ENCODE data around the gene LRRC75B. TPM values are rescaled to one million over a fixed set of nuclear protein-coding genes. Genes with fewer than 3 reads are reported as not detected.

The LRRC75B gene
- total RNA-seq, 1 donor from 2014 or later = 6.2 TPM

DNA sequence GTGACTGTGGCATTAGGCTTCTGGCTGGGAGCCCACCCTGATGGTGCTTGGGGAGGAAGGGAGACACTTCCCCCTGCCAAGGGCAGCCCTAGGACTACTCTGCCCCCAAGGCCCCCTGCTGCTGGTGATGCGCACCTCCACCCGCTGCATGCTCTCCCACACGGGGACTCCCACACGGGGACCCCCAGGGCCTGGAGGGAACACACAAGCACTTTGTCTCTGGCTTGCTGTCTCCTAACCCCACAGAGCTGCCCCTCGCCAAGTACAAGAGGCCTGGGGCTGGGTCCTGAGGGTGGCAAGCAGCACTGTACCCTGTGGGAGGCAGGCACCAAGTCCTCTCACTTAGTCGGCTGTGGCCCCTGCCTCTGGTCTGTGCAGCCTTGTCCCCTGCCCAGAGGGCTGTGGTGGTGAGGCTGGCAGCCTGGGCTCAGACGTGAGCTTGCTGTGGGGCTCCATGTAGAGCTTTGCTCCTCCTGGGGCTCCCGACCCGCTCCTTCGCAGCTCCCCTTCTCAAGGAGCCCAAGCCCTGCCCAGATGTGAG is 7.9 kb downstream of the LRRC75B start:
- no peaks in the 10 kb centered on the region for H3K9me3 Mint-ChIP-seq (ENCODE audit: unreplicated experiment)
- FAIRE-seq = no peak

DNA sequence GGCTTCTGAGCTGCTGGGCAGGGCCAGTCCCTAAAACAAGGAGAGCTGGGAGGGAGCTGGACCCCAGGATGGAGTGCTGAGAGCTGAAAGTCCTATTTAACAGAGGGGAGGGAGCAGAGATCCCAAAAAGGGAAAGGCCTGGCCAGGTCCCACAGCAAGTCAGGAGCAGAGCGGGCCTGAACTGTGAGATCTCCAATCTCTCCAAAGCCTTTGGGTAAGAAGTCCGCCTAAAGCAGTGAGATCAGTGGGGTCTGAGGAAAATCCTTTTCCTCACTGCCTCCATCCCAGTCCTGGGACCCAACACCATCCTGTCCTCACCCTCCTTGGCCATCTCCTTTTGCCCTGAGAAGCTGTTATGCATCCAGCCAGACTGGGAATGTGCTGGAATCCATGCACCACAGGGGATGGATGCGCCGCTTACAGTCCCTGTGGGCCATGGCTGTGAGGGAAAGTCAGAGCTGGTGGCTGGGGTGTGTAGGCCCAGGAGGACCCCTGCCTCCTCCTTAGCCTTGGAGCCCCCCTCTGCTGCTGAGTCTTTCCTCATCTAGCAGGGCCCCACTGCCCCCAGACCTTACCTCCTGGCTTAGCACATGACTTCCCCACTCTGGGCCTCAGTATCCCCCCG is 8.6 kb downstream of the LRRC75B start:
- H3K9ac ChIP-seq (ENCODE audit: low read length) = no peak overlapping the region
- no peaks in the 10 kb centered on the region for H3K79me2 ChIP-seq (ENCODE audit: insufficient read depth, low read length)
- peaks cover 16% of the 10 kb centered on the region for H3K4me1 ChIP-seq (ENCODE audit: insufficient read depth, low read length)
- TF ChIP-seq EZH2 (IDR thresholded peaks at IDR 0.05; ENCODE audit: insufficient read depth, low read length) = no peak
- H3K9me3 ChIP-seq (ENCODE audit: insufficient read depth, low read depth, low read length) = no peaks in the 10 kb centered on the region
- FAIRE-seq = no peak
- no peak overlapping the region for H2AFZ ChIP-seq (ENCODE audit: low read depth, low read length)
- H3K4me3 Mint-ChIP-seq (ENCODE audit: unreplicated experiment) = no peak overlapping the region
- H3K36me3 Mint-ChIP-seq (ENCODE audit: low read depth, unreplicated experiment) = no peaks in the 10 kb centered on the region
- no peaks in the 10 kb centered on the region for H3K36me3 ChIP-seq (ENCODE audit: insufficient read depth, low read length)
- H3K9me3 Mint-ChIP-seq (ENCODE audit: unreplicated experiment) = no peaks in the 10 kb centered on the region
- no peak overlapping the region for H3K27ac ChIP-seq (ENCODE audit: low read depth, low read length)
- no peaks in the 10 kb centered on the region for H3K27me3 ChIP-seq (ENCODE audit: insufficient read depth, low read length)
- no peaks in the 10 kb centered on the region for H4K20me1 ChIP-seq (ENCODE audit: insufficient read depth, low read length)
- DNase-seq (ENCODE audit: low read depth) = no peak
- H3K27ac Mint-ChIP-seq (ENCODE audit: unreplicated experiment) = no peak overlapping the region
- H3K4me2 ChIP-seq (ENCODE audit: low read length) = peak overlapping the region; percentile 43
- no peak overlapping the region for H3K4me3 ChIP-seq (ENCODE audit: insufficient read depth, low read depth, low read length)
- H3K27me3 Mint-ChIP-seq (ENCODE audit: low read depth, unreplicated experiment) = no peaks in the 10 kb centered on the region
- peaks cover 6% of the 10 kb centered on the region for H3K4me1 Mint-ChIP-seq (ENCODE audit: low read depth, unreplicated experiment)

More for the DNA sequence above, 7.9 kb downstream of the LRRC75B start:
- H3K4me3 ChIP-seq (ENCODE audit: insufficient read depth, low read depth, low read length) = no peak overlapping the region
- no peaks in the 10 kb centered on the region for H3K9me3 ChIP-seq (ENCODE audit: insufficient read depth, low read depth, low read length)
- no peak for DNase-seq (ENCODE audit: low read depth)
- no peak overlapping the region for H3K4me3 Mint-ChIP-seq (ENCODE audit: unreplicated experiment)
- no peak overlapping the region for H2AFZ ChIP-seq (ENCODE audit: low read depth, low read length)
- H3K27me3 ChIP-seq (ENCODE audit: insufficient read depth, low read length) = no peaks in the 10 kb centered on the region
- H3K4me1 Mint-ChIP-seq (ENCODE audit: low read depth, unreplicated experiment) = peaks cover 6% of the 10 kb centered on the region
- peaks cover 16% of the 10 kb centered on the region for H3K4me1 ChIP-seq (ENCODE audit: insufficient read depth, low read length)
- no peak overlapping the region for H3K4me2 ChIP-seq (ENCODE audit: low read length)
- no peaks in the 10 kb centered on the region for H3K36me3 Mint-ChIP-seq (ENCODE audit: low read depth, unreplicated experiment)
- H3K27me3 Mint-ChIP-seq (ENCODE audit: low read depth, unreplicated experiment) = no peaks in the 10 kb centered on the region
- TF ChIP-seq, protein P1, sequence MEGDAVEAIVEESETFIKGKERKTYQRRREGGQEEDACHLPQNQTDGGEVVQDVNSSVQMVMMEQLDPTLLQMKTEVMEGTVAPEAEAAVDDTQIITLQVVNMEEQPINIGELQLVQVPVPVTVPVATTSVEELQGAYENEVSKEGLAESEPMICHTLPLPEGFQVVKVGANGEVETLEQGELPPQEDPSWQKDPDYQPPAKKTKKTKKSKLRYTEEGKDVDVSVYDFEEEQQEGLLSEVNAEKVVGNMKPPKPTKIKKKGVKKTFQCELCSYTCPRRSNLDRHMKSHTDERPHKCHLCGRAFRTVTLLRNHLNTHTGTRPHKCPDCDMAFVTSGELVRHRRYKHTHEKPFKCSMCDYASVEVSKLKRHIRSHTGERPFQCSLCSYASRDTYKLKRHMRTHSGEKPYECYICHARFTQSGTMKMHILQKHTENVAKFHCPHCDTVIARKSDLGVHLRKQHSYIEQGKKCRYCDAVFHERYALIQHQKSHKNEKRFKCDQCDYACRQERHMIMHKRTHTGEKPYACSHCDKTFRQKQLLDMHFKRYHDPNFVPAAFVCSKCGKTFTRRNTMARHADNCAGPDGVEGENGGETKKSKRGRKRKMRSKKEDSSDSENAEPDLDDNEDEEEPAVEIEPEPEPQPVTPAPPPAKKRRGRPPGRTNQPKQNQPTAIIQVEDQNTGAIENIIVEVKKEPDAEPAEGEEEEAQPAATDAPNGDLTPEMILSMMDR (IDR thresholded peaks at IDR 0.05; ENCODE audit: insufficient read depth, low read depth, low read length) = no peak
- TF ChIP-seq EZH2 (IDR thresholded peaks at IDR 0.05; ENCODE audit: insufficient read depth, low read length) = no peak
- H3K9ac ChIP-seq (ENCODE audit: low read length) = no peak overlapping the region
- H3K36me3 ChIP-seq (ENCODE audit: insufficient read depth, low read length) = no peaks in the 10 kb centered on the region
- no peak overlapping the region for H3K27ac ChIP-seq (ENCODE audit: low read depth, low read length)
- no peak overlapping the region for H3K27ac Mint-ChIP-seq (ENCODE audit: unreplicated experiment)
- H3K79me2 ChIP-seq (ENCODE audit: insufficient read depth, low read length) = no peaks in the 10 kb centered on the region
- no peaks in the 10 kb centered on the region for H4K20me1 ChIP-seq (ENCODE audit: insufficient read depth, low read length)

DNA sequence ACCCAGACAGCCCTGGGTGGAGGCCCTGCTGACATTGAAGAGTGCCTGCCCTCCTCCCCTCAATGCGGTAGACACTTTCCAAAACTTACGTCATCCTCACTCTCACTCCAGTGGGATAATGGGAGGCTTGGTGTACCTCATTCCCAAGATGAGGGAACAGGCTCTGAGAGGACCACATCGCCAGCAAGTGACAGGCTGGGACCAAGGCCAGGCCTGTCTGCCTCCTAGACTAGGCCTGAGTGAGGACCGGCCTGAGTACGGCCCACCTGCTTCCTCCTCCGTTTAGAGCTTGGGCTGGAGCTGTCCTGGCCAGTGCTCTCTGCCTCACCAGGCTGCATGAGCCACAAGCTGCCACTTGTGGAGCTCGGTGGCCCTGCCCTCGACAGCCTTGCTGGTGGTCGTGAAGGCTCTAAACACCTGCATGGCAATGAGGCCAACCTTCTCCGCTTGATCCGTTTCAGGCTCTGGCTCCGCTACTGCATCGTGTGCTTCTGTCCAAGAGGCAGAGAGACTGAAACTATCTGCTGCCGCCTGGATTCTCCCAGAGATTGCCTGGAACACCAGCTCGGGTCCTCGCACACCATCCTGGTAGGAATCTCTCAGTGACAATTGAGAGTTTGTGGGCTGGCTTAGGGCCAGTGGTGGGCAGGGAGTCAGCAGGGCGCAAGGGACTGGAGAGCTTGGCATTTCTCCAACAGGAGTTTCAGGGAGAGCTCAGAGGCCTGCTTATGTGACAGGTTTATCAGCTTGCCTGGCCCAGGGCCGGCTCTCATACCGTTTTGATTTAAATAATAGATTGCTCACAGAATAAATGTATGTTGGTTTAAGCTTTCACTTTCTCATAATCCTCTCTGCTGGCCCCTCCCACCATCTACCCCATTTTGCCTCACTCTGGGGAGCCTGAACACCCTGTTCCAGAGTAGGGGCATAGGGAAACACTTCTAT is 9.4 kb downstream of the LRRC75B start:
- FAIRE-seq = no peak
- H3K9me3 Mint-ChIP-seq (ENCODE audit: unreplicated experiment) = no peaks in the 10 kb centered on the region
- H3K27me3 Mint-ChIP-seq (ENCODE audit: low read depth, unreplicated experiment) = no peaks in the 10 kb centered on the region
- peaks cover under 1% of the 10 kb centered on the region for H3K36me3 Mint-ChIP-seq (ENCODE audit: low read depth, unreplicated experiment)
- H2AFZ ChIP-seq (ENCODE audit: low read depth, low read length) = no peak overlapping the region
- H3K27me3 ChIP-seq (ENCODE audit: insufficient read depth, low read length) = no peaks in the 10 kb centered on the region
- TF ChIP-seq EZH2 (IDR thresholded peaks at IDR 0.05; ENCODE audit: insufficient read depth, low read length) = no peak
- TF ChIP-seq, protein P1 (IDR thresholded peaks at IDR 0.05; ENCODE audit: insufficient read depth, low read depth, low read length) = no peak
- no peak overlapping the region for H3K4me3 ChIP-seq (ENCODE audit: insufficient read depth, low read depth, low read length)
- H3K9ac ChIP-seq (ENCODE audit: low read length) = peak overlapping the region; percentile 3
- H4K20me1 ChIP-seq (ENCODE audit: insufficient read depth, low read length) = no peaks in the 10 kb centered on the region
- H3K27ac ChIP-seq (ENCODE audit: low read depth, low read length) = no peak overlapping the region
- H3K4me1 Mint-ChIP-seq (ENCODE audit: low read depth, unreplicated experiment) = peaks cover 8% of the 10 kb centered on the region
- no peak overlapping the region for H3K4me3 Mint-ChIP-seq (ENCODE audit: unreplicated experiment)
- no peak overlapping the region for H3K27ac Mint-ChIP-seq (ENCODE audit: unreplicated experiment)
- no peaks in the 10 kb centered on the region for H3K36me3 ChIP-seq (ENCODE audit: insufficient read depth, low read length)
- no peaks in the 10 kb centered on the region for H3K9me3 ChIP-seq (ENCODE audit: insufficient read depth, low read depth, low read length)
- DNase-seq (ENCODE audit: low read depth) = peak; percentile 7
- H3K4me1 ChIP-seq (ENCODE audit: insufficient read depth, low read length) = peaks cover 11% of the 10 kb centered on the region
- peak overlapping the region; percentile 43 for H3K4me2 ChIP-seq (ENCODE audit: low read length)
- no peaks in the 10 kb centered on the region for H3K79me2 ChIP-seq (ENCODE audit: insufficient read depth, low read length)

Data from astrocyte (in vitro differentiated cells and primary cell).